C4-2B (cell line): ENCODE data around the gene LRTM2.

ENCODE experiments used
- ZFX ChIP-seq: fragments of 450-650 bp; IDR thresholded peaks from 2 replicates; pipeline ENCODE4 v1.6.1; 2017
- TF ChIP-seq, protein P1 (sequence below): fragments of 450-650 bp; conservative IDR thresholded peaks from 2 replicates; pipeline ENCODE4 v1.5.1; 2017; ENCODE audit warnings: mild to moderate bottlenecking

DNA sequence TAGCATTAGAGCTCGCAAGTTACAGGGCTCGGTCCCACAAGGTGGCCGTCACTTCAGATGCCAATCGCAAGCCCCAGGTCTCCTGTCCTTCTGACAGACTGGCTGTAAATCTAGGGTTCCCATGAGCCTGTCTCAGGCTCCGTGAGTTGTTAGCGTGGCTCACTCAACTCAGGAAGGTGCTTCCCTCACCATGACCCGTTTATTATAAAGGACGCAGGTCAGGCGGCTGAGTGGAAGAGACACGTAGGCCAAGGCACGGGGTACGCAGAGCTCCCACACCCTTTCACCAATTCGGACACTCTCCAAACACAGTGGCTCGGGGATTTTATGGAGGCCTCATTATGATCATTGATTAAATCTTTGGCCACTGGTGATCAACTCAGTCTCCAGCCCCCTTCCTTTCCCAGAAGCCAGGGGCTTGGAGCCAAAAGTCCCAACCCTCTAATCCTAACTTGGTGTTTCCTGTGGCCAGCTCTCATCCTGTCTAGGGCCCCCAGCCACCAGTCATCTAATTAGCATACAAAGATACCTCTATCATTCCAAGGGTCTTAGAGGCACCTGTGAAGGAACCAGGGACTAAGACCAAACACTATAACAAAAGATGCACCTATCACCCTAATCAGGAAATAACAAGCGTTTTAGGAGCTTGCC lies 25.8 kb upstream of the LRTM2 start:
- TF ChIP-seq, protein P1, sequence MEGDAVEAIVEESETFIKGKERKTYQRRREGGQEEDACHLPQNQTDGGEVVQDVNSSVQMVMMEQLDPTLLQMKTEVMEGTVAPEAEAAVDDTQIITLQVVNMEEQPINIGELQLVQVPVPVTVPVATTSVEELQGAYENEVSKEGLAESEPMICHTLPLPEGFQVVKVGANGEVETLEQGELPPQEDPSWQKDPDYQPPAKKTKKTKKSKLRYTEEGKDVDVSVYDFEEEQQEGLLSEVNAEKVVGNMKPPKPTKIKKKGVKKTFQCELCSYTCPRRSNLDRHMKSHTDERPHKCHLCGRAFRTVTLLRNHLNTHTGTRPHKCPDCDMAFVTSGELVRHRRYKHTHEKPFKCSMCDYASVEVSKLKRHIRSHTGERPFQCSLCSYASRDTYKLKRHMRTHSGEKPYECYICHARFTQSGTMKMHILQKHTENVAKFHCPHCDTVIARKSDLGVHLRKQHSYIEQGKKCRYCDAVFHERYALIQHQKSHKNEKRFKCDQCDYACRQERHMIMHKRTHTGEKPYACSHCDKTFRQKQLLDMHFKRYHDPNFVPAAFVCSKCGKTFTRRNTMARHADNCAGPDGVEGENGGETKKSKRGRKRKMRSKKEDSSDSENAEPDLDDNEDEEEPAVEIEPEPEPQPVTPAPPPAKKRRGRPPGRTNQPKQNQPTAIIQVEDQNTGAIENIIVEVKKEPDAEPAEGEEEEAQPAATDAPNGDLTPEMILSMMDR: no peak
- TF ChIP-seq ZFX: no peak
